GM18507 (cell line): ENCODE results near the gene XXYLT1.

Experiments
- DNase-seq: peaks from one replicate; pipeline ENCODE4 v3.0.0; 2011; ENCODE audit warnings: low read depth; ENCODE audit not compliant: insufficient read length; ENCODE audit errors: extremely low spot score
- FAIRE-seq: peaks from 2 replicates; lab custom pipeline; 2011; peaks lifted over from hg19 to GRCh38; lab: Jason Lieb, UNC

XXYLT1 gene

GRCh38 chr3:195128255-195129071 lies 142.5 kb downstream of the XXYLT1 start:
- DNase-seq, result no peak
- FAIRE-seq, result no peak

GRCh38 chr3:195126056-195126605 lies 144.8 kb downstream of the XXYLT1 start:
- no peak for DNase-seq

GRCh38 chr3:195125646-195126045 lies 145.3 kb downstream of the XXYLT1 start:
- DNase-seq, result no peak
- no peak for FAIRE-seq

More at GRCh38 chr3:195126056-195126605, 144.8 kb downstream of the XXYLT1 start:
- FAIRE-seq, result no peak

GRCh38 chr3:195124378-195124992 lies 146.5 kb downstream of the XXYLT1 start:
- FAIRE-seq, result no peak
- no peak for DNase-seq

GRCh38 chr3:195123281-195123691 lies 147.7 kb downstream of the XXYLT1 start:
- FAIRE-seq, result no peak
- DNase-seq, result no peak

- FAIRE-seq (no peak), DNase-seq (no peak)
These were observed 148.7 kb downstream of the XXYLT1 start for GRCh38 chr3:195122261-195122660.

GRCh38 chr3:195120267-195120601 lies 150.7 kb downstream of the XXYLT1 start:
- DNase-seq, result no peak
- FAIRE-seq, result no peak

- no peak for FAIRE-seq
- no peak for DNase-seq
These were observed 151.3 kb downstream of the XXYLT1 start for GRCh38 chr3:195119461-195120266.

GRCh38 chr3:195118671-195119070 lies 152.3 kb downstream of the XXYLT1 start:
- FAIRE-seq, result no peak
- DNase-seq, result no peak

GRCh38 chr3:195117978-195118581 lies 152.9 kb downstream of the XXYLT1 start:
- no peak for DNase-seq
- FAIRE-seq, result no peak

GRCh38 chr3:195116407-195117185 lies 154.4 kb downstream of the XXYLT1 start:
- DNase-seq, result no peak
- FAIRE-seq, result no peak

- FAIRE-seq, result no peak
These were observed 155.2 kb downstream of the XXYLT1 start for GRCh38 chr3:195115600-195116406.

GRCh38 chr3:195114786-195115599 lies 156.0 kb downstream of the XXYLT1 start:
- no peak for FAIRE-seq

More at GRCh38 chr3:195115600-195116406, 155.2 kb downstream of the XXYLT1 start:
- no peak for DNase-seq

GRCh38 chr3:195113536-195114425 lies 157.2 kb downstream of the XXYLT1 start:
- DNase-seq, result no peak
- FAIRE-seq, result no peak

More at GRCh38 chr3:195114786-195115599, 156.0 kb downstream of the XXYLT1 start:
- DNase-seq, result no peak

GRCh38 chr3:195113048-195113447 lies 157.9 kb downstream of the XXYLT1 start:
- no peak for DNase-seq
- no peak for FAIRE-seq

GRCh38 chr3:195112361-195112791 lies 158.6 kb downstream of the XXYLT1 start:
- no peak for DNase-seq

More at GRCh38 chr3:195112361-195112791, 158.6 kb downstream of the XXYLT1 start:
- no peak for FAIRE-seq
